EL (cell line): Measurements from ENCODE around the gene AIRE.
"Not testable (repeated sequence)": the region's sequence is repeated elsewhere in the genome, so short reads cannot be mapped to it uniquely, and the experiment has no call there.

Experiments used
- DNase-seq: peaks from one replicate; pipeline ENCODE4 v3.0.0-alpha.2; 2016

Gene AIRE

DNA sequence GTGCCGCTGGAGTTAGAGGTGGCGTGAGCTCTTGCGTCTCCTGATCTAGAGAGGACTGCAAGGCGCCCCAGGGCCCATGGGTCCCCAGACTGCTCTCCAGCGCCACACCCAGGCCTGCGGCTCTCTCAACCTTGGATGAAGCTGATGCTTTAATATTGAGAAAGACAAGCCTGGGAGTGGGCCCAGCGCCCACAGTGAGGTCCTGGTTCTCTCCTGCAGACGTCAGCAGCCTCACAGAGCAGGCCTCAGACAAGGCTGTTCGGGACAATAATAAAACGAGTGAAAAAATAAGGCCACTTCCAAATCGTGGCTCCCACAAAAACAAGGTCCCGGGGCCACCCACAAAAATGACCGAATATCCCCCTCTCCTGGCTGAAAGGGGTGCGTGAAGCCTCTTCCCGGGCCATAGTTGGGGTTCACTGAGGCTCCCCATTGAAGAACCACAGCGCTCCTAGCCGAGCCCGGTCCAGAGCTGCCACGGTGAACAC, 18.0 kb upstream of the AIRE start:
- DNase-seq, result no peak

- no peak for DNase-seq
These were observed 16.6 kb upstream of the AIRE start for GRCh38 chr21:44269090-44269489.

DNA sequence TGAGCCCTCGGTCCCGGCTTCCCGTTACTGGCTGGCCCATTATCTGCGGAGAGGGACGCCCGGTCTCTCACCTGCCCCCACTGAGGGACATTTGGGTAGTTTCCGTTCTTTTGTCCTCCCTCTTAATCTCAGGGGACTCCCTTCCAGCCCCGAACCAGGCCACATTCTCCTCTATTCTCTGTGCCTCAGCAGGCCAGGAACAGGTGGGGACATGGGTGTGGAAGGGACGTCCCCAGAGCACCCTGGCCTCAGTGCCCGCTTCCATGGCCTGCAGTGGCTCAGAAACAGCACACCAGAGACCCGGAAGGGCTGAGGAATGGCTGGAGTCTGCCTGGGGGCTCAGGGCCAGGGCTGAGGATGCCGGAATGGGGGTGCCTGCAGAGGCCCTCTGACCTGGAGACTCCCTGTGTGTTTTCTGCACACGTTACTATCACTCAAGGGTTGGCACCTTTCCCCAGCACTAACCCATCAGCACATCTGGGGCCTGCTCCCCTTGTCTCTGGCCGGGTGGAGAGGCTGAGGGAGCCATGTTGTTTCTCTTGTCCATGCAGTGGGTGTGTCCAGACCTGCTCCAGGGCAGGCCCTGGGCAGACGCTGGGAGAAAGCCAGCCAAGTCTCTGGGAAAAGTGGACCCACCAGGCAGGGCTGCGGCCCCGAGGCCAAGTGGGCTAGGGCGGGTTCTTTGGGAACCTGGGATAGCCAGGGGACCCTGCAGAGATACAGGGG, 14.0 kb upstream of the AIRE start:
- DNase-seq, result no peak

DNA sequence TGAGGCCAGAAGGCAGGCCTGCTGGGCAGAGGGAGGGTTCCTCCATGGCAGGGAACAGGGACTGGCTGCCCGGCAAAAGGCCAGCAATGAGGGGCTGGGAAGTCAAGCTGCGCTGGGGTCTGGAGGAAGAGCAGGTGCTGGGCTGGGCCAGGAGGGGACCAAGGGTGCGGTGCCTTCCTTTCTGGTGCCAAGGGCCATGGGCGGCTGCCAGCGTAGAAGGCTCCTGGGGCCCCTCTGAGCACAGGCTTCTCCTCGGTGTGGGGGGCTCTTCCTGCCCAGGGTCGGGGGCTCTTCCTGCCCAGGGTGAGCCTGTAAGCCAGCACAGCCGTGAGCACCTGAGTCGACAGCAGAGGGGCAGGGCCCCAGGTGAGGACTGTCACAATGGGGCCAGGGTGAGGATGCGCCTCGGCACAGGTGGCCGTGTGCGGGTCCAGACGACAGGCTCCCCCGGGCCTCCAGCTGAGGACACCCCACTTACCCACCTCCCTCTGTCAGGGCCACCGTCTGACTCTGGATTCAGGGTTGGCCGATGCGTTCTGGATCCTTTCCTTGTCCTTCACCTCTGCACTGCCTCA, 13.3 kb upstream of the AIRE start:
- DNase-seq, result no peak

GRCh38 chr21:44273046-44273445, 12.6 kb upstream of the AIRE start:
- DNase-seq, result no peak

DNA sequence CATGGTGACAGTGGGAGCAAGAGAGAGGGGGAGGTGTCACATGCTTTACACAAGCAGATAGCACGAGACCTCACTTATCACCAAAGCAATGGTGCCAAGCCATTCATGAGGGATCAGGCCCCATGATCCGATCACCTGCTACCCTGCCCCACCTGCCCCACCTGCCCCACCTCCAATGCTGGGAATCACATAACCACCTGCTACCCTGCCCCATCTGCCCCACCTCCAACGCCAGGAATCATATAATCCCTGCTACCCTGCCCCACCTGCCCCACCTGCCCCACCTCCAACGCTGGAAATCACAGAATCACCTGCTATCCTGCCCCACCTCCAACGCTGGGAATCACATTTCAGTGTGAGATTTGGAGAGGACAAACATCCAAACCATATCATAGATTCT, 10.6 kb upstream of the AIRE start:
- no peak for DNase-seq

DNA sequence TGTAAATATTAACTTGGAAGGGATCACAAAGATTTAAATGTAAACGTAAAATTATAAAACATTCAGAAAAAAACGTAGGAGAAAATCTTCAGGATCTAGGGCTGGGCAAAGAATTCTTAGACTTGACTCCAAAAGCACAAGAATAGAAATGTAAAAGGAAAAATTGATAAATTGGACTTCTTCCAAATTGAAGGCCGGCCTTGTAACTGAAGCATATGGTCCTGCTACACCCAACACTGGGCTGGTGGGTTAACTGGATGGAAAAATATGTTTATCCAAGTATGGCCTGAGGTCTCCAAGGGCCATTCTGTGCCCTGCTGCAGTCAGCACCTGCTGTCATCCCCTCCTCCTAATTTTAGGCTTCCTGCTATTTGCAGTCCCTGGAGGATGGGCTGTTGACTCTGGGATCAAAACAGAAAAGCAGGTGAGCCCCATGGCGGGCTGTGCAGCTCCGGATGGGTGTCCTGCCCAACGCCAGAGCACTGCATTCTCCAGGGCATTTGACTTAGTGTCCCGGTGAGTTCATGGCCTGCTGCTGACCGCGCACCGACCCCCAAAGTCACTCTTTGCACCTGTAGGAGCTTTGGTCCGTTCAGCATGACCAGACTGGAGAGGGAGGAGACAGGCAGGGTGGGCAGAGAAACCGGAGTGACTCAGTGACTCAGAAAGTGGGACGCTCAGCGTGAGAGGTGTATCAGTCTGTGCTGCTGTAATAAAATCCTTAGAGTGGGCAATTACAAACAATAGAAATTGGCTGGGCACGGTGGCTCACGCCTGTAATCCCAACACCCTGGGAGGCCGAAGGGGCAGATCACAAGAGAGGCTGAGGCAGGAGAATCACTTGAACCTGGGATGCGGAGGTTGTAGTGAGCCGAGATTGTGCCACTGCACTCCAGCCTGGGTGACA, 6.1 kb upstream of the AIRE start:
- no peak for DNase-seq

- DNase-seq, result no peak
These were observed 3.9 kb upstream of the AIRE start for GRCh38 chr21:44281801-44282200.

DNA sequence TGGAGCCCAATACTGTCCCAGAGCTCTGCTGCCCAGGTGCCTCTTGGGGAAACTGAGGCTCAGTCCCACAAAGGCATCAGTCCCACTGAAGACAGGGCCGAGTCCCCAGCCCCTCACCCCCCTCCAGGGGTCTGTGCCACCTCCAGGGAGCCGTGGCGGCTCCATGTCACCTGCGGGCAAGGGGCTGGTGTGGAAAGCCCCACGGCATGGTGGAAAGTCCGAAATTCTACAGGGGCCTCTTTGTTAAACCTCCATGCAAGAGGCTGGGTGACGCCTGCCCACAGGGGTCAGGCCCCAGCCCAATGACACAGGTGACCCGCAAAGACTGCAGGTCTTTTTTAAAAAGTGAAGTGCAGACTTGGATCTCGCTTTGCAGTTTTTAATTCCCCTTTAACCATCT, 3.3 kb upstream of the AIRE start:
- no peak for DNase-seq

GRCh38 chr21:44283211-44283785, 2.4 kb upstream of the AIRE start:
- DNase-seq, result not testable (repeated sequence)

DNA sequence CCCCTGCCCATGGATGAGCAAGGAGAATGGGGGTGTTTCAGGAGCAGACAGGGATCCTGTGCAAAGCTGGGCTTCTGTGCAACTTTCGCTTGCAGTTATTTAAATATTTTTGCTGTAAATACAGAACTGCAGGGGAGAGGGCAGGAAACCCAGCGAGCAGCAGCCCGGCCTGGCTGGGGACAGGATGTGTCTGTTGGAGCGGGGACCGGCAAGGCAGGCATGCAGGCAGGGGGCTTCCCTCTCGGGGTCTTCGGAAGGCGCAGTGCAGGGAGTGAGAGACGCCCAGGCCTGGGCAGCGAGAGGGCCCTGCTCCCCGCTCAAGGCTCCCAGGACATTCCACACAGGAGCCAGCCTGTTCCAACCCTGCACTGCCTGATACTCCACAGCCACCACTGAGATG, 1.7 kb upstream of the AIRE start:
- no peak for DNase-seq

DNA sequence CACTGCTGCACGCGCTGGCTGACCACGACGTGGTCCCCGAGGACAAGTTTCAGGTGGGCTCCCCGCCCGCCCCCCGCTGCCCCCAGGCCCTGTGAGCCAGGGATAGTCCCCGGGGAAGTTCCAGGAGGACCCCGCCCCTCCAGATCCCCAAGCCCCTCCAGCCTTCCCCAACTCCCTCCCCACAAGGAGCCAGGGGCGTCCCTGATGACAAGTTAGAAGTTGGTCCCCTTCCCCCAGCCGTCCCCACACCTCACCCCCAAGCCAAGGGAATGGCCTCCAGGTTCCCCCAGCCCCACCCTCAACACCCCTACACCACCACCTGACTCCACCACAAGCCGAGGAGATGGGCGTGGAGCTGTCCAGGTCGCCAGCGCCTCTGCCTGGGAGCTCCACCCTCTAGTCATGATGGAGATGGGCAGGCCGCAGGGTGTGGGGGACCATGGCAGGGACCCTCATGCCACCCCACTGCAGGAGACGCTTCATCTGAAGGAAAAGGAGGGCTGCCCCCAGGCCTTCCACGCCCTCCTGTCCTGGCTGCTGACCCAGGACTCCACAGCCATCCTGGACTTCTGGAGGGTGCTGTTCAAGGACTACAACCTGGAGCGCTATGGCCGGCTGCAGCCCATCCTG, 525 bp downstream of the AIRE start:
- DNase-seq, result no peak

DNA sequence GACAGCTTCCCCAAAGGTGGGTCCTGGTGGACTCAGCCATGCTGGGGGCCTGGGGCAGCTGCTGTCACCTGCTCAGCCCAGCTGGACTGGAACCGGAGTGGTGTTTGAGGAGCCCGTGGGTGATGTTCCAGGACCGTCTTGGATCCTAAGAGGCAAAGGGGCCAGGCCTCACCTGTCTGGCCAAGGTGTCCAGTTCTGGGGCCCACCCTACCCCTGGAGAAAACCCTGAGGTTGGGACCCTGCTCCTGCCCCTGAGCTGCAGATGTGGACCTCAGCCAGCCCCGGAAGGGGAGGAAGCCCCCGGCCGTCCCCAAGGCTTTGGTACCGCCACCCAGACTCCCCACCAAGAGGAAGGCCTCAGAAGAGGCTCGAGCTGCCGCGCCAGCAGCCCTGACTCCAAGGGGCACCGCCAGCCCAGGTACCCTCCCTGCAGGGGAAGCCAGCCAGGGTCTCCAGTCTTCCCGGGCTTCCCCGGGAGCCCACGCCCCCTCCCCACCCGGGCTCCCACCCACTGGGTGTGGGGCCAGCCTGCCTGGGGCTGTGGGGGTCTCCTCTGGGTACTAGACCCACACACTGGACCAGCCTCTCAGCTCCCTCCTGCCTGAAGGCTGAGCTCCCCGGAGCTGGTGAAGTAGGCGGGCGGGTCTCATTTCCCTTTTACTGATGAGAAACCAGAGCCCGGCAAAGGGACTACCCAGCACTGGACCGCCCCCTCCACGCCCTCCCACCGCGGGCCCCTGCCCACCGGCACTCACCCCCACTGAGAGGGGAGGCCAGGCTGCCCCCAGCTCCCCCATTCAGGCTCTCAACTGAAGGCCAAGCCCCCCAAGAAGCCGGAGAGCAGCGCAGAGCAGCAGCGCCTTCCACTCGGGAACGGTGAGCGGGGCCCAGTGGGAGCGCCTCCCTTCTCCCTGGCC, 1.3 kb downstream of the AIRE start:
- DNase-seq, result no peak

DNA sequence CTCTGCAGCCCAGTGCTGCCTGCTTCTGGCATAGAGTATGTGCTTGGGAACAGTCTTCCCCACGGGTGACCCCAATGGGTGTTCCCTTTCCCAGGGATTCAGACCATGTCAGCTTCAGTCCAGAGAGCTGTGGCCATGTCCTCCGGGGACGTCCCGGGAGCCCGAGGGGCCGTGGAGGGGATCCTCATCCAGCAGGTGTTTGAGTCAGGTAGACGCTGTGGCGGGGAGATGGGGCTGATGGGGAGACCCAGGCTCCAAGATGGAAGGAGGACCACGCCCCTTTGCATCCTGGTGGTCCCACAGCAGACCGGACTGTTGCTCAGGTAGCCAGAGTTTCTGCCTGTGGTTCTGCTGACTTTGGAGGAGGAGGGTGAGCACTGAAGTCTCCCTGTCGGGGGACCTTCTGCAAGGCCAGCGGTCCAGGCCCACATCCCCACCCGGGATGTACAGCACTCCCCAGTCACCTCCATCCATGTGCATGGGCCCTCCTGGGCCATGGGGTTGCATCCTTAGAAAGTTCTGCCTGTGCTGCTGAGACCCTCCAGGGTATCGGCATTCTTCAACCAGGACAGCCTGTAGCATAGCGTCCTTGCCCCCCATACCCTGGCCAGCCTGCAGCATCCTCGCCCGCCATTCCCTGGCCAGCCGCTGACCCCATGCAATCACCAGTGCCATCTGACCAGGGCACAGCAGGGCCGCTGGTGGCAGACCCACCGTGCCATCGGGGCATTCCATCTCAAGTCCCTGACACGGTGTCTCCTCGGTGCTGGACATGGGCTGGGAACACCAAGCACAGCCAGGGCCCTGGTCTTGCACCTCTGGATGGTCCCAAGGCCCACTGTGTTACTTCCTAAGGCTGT, 2.8 kb downstream of the AIRE start:
- DNase-seq, result no peak

GRCh38 chr21:44289381-44290010, 3.8 kb downstream of the AIRE start:
- no peak for DNase-seq

- no peak for DNase-seq
These were observed 4.8 kb downstream of the AIRE start for GRCh38 chr21:44290327-44291077.

GRCh38 chr21:44291078-44291935, 5.6 kb downstream of the AIRE start:
- DNase-seq, result no peak
